Chondrocyte (in vitro differentiated cells): ENCODE measurements around the gene ARMC5. TPM values are rescaled to one million over a fixed set of nuclear protein-coding genes. Genes with fewer than 3 reads are reported as not detected.

Experiments used
- DNase-seq: peaks from one replicate; pipeline ENCODE4 v3.0.0; 2021; ENCODE audit warnings: mixed read lengths, low spot score
- H3K27ac Mint-ChIP-seq: one replicate; pipeline ENCODE4 v1.8.0; 2021; ENCODE audit warnings: mild to moderate bottlenecking, moderate library complexity, mixed read lengths; ENCODE audit not compliant: unreplicated experiment
- H3K27me3 Mint-ChIP-seq: 2 replicates; pipeline ENCODE4 v1.8.0; 2021; ENCODE audit warnings: low read depth, mixed read lengths
- H3K36me3 Mint-ChIP-seq: 2 replicates; pipeline ENCODE4 v1.8.0; 2021; ENCODE audit warnings: low read depth, mixed read lengths
- H3K4me1 Mint-ChIP-seq: 2 replicates; pipeline ENCODE4 v1.8.0; 2021; ENCODE audit warnings: low read depth, mild to moderate bottlenecking, mixed read lengths
- H3K4me3 Mint-ChIP-seq: one replicate; pipeline ENCODE4 v1.8.0; 2021; ENCODE audit warnings: mild to moderate bottlenecking, moderate library complexity, mixed read lengths; ENCODE audit not compliant: unreplicated experiment
- H3K9me3 Mint-ChIP-seq: 2 replicates; pipeline ENCODE4 v1.8.0; 2021; ENCODE audit warnings: low read depth, mixed read lengths
- total RNA-seq: library from RNA; stranded (reverse); gene quantifications from 3 replicates; pipeline ENCODE4 v1.2.1, GENCODE V29; 2021
- TF ChIP-seq, protein P1 (sequence below): fragments of 200-600 bp; sonication (generic); IDR thresholded peaks from 2 replicates; pipeline ENCODE4 v1.5.0; 2021; ENCODE audit warnings: antibody characterized with exemption, mild to moderate bottlenecking, moderate library complexity

ARMC5 gene
- total RNA-seq, 1 donor from 2014 or later = 12.2 TPM

DNA sequence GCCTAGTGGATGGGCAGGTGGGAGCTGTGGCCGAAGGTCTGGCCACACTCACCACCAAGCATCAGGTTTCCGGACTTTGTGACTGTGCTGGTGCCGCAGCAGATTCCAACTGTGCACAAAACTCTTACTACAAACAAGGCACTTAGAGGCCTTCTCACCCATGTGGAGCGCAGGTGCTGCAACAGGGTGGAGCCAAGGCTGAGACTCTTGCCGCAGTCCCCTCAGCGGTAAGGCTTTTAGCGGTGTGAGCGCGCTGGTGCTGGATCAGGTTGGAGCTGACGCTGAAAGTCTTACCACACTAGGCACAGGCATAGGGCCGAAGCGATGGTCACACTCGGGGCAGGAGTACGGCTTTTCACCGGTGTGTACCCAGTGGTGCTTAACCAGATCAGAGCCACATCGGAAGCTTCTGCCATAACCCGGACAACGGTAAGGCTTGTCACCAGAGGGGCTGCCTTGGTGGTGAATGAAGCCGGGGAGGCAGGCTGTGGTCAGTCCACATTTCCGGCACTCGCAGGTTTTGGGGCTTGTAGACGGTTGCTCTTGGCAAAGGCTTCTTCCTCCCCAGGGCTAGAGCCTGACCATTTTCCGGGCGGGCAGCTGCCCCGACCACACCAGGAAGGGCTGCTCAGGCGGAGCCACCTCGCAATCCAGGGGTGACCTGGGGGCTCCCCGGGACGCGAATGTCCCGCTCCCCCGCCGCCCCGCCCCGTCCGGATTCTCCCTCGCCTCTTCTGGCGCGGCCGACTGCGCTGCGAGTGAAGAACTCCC lies 1.0 kb upstream of the ARMC5 start:
- Mint-ChIP-seq H3K27ac (peak overlapping the region; percentile 97), H3K27me3 (no peaks in the 10 kb centered on the region), H3K36me3 (peaks cover 4% of the 10 kb centered on the region), H3K9me3 (no peaks in the 10 kb centered on the region), H3K4me1 (peaks cover 58% of the 10 kb centered on the region), H3K4me3 (peak overlapping the region; percentile 86)
- DNase-seq = peak; percentile 92
- TF ChIP-seq, protein P1, sequence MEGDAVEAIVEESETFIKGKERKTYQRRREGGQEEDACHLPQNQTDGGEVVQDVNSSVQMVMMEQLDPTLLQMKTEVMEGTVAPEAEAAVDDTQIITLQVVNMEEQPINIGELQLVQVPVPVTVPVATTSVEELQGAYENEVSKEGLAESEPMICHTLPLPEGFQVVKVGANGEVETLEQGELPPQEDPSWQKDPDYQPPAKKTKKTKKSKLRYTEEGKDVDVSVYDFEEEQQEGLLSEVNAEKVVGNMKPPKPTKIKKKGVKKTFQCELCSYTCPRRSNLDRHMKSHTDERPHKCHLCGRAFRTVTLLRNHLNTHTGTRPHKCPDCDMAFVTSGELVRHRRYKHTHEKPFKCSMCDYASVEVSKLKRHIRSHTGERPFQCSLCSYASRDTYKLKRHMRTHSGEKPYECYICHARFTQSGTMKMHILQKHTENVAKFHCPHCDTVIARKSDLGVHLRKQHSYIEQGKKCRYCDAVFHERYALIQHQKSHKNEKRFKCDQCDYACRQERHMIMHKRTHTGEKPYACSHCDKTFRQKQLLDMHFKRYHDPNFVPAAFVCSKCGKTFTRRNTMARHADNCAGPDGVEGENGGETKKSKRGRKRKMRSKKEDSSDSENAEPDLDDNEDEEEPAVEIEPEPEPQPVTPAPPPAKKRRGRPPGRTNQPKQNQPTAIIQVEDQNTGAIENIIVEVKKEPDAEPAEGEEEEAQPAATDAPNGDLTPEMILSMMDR = peak; percentile 49

DNA sequence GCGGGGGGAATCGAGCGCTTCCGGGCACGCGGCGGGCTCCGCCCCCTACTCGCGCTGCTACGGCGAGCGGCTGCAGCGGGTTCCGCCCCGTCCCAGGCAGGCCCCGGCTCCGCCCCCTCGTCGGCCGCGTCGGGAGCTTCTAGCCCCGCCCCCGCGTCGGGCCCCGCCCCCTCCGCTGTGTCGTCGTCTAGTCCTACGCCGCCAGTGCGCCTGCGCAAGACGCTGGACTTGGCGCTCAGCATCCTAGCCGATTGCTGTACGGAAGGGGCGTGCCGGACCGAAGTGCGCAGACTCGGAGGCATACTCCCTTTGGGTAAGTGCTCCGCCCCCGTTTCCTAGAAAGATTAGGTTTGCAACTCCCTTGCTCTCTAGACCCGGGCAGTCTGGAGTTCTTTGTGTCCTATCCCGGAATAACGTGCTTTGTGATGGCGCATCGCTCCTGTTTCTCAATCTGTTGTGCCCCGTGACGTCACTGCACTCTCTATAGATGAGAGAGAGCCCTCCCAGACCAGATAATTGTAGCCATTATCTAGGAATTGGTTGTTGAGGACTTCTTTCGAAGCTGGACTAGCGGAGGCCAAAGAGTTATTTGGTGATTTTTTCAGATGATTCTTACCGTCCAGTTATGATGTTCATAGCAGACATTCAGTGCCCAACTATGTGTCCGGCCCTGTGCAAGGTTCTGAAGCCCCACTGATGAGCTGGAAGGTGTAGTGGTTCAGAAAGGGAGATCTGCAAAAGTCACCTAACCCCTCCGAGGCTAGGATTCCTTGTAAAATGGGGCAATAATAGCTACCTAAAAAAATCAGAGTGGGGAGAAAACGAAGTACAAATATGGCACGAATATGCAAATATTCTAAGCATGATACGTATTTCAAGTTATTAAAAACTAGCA lies 633 bp downstream of the ARMC5 start:
- DNase-seq = peak; percentile 100
- Mint-ChIP-seq H3K4me3 (peak overlapping the region; percentile 87), H3K27me3 (no peaks in the 10 kb centered on the region), H3K27ac (peak overlapping the region; percentile 97), H3K9me3 (no peaks in the 10 kb centered on the region), H3K36me3 (peaks cover 12% of the 10 kb centered on the region), H3K4me1 (peaks cover 43% of the 10 kb centered on the region)
- TF ChIP-seq, protein P1 = no peak

DNA sequence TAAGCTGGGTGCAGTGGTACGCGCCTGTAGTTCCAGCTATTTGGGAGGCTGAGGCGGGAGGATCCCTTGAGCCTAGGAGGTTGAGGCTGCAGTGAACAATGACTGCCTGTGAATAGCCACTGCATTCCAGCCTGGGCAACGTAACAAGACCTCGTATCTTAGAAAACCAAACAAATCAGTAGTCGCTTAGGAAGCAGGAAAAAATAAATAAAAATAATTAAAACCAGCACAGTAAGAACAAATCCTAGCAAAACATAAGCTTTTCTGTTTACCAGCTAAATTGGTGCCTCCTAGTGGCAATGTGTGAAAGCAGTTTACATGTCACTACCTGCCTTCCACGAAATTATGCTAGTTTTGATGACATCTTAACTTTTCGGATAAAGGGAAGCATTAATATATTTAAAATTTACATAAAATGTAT lies 1.3 kb downstream of the ARMC5 start:
- Mint-ChIP-seq H3K4me1 (peaks cover 36% of the 10 kb centered on the region), H3K9me3 (no peaks in the 10 kb centered on the region), H3K27ac (peak overlapping the region; percentile 97), H3K36me3 (peaks cover 15% of the 10 kb centered on the region), H3K4me3 (peak overlapping the region; percentile 87), H3K27me3 (no peaks in the 10 kb centered on the region)
- TF ChIP-seq, protein P1 = peak; percentile 87
- DNase-seq = peak; percentile 18

DNA sequence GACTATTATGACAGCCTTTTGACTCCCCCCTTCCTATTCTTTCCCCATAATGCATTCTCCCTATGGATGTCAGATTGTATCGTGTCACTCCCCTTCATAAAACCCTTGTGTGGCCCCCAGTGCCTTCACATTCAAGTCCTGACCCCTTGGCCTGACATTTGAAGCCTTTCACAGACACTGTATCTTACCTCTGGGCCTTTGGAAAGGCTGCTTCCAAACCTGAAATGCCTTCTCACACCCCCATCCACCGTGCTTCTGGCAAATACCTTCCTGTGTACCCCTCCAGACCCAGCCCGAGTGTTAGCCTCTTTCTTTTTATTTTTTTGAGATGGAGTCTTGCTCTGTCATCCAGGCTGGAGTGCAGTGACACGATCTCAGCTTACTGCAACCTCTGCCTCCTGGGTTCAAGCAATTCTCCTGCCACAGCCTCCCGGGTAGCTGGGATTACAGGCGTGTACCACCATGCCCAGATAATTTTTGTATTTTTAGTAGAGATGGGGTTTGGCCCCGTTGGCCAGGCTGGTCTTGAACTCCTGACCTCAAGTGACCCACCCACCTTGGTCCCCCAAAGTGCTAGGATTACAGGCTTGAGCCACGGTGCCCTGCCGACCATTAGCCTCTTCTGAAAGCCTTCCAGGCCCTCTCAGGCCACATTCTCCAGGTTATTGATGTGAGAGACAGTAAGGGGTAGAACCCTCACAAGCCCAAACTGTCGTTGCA lies 2.1 kb downstream of the ARMC5 start:
- peaks cover 30% of the 10 kb centered on the region for H3K4me1 Mint-ChIP-seq
- H3K36me3 Mint-ChIP-seq = peaks cover 17% of the 10 kb centered on the region
- TF ChIP-seq, protein P1 = no peak
- no peak overlapping the region for H3K4me3 Mint-ChIP-seq
- no peaks in the 10 kb centered on the region for H3K27me3 Mint-ChIP-seq
- H3K9me3 Mint-ChIP-seq = no peaks in the 10 kb centered on the region
- DNase-seq = peak; percentile 48
- peak overlapping the region; percentile 18 for H3K27ac Mint-ChIP-seq
